Measurements from ENCODE around the gene TRRAP. TPM values are rescaled to one million over a fixed set of nuclear protein-coding genes. Genes with fewer than 3 reads are reported as not detected.

The TRRAP gene
- total and polyA plus RNA-seq, 2 experiments from 2014 or later = 14.9 to 58.7 TPM

DNA sequence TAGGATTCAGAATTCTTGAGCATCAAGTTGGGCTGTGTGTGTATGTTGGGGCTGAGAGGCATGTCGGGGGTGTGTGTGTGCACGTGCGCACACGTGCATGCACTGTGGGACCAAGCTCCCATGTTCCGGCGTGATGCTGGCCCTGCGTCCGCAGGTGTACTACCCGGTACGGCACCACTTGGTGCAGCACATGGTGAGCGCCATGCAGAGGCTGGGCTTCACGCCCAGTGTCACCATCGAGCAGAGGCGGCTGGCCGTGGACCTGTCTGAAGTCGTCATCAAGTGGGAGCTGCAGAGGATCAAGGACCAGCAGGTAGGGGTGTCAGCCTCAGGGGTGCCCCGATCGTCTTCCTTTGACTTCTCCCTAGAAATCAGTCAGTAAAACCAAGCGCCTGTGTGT, 77.7 kb downstream of the TRRAP start:
- TF ChIP-seq ZNF331 (CRISPR knock-in tag; IDR thresholded peaks at IDR 0.05; ENCODE audit: low read depth) (no peak), JUNB (IDR thresholded peaks at IDR 0.05; ENCODE audit: unreplicated experiment) (no peak), ZNF462 (CRISPR knock-in tag; IDR thresholded peaks at IDR 0.05) (no peak), EZH2 (IDR thresholded peaks at IDR 0.05; ENCODE audit: low read depth, unreplicated experiment) (no peak), STAT1 (IDR thresholded peaks at IDR 0.05; ENCODE audit: unreplicated experiment) (no peak), ZNF114 (CRISPR knock-in tag; IDR thresholded peaks at IDR 0.05) (no peak), REST (IDR thresholded peaks at IDR 0.05; ENCODE audit: unreplicated experiment) (no peak), EZH2phosphoT487 (IDR thresholded peaks at IDR 0.05; ENCODE audit: unreplicated experiment) (no peak), CTCF (conservative IDR thresholded peaks at IDR 0.05; ENCODE audit: low read depth in 2 of 2) (no peak), ETS1 (IDR thresholded peaks at IDR 0.05) (no peak), POLR2AphosphoS5 (IDR thresholded peaks at IDR 0.05; ENCODE audit: low read depth) (no peak), CREB1 (CRISPR knock-in tag; IDR thresholded peaks at IDR 0.05; ENCODE audit: low read depth) (no peak), NANOG (IDR thresholded peaks at IDR 0.05; ENCODE audit: borderline replicate concordance) (no peak)
- Mint-ChIP-seq H3K4me3 (no peak overlapping the region), H3K36me3 (ENCODE audit: low read depth) (peaks cover 91% of the 10 kb centered on the region), H3K27me3 (ENCODE audit: insufficient read depth, low read depth, poor library complexity) (no peaks in the 10 kb centered on the region), H3K27ac (no peak overlapping the region; the same call in 1 of the 2 replicates), H3K9me3 (no peaks in the 10 kb centered on the region), H3K4me1 (no peaks in the 10 kb centered on the region)
- DNase-seq (ENCODE audit: low spot score) (no peak), ATAC-seq (no peak)
- H3K27ac ChIP-seq (ENCODE audit: low read depth) = no peak overlapping the region
- no peaks in the 10 kb centered on the region for H3K79me2 ChIP-seq (replicated peaks; ENCODE audit: insufficient read depth)
- H2AFZ ChIP-seq = no peak overlapping the region
- peaks cover 3% of the 10 kb centered on the region; the same call in 1 of the 2 replicates for H4K20me1 ChIP-seq (replicated peaks; ENCODE audit: insufficient read depth)
- no peaks in the 10 kb centered on the region for H3K27me3 ChIP-seq (ENCODE audit: insufficient read depth)
- H3K4me3 ChIP-seq = no peak overlapping the region
- no peak overlapping the region for H3K4me2 ChIP-seq
- H3K36me3 ChIP-seq (ENCODE audit: insufficient read depth) = peaks cover 50% of the 10 kb centered on the region
- H3K4me1 ChIP-seq (ENCODE audit: insufficient read depth) = no peaks in the 10 kb centered on the region
- no peaks in the 10 kb centered on the region for H3F3A ChIP-seq (replicated peaks; ENCODE audit: low read depth)
- no peaks in the 10 kb centered on the region for H3K9me2 ChIP-seq (ENCODE audit: insufficient read depth)

All from GM23338 (cell line).